Renal cortex interstitium (tissue), 15 donors: ENCODE measurements around the gene MYH6. TPM values are rescaled to one million over a fixed set of nuclear protein-coding genes. Genes with fewer than 3 reads are reported as not detected.
"Not testable (repeated sequence)": the region's sequence is repeated elsewhere in the genome, so short reads cannot be mapped to it uniquely, and the experiment has no call there.

Experiments
- DNase-seq, 11 donors: peaks; one replicate each; pipeline ENCODE4 v3.0.0-alpha.2; 2013; ENCODE audit warnings: low read depth in 9 of 11, low spot score in 4 of 11; ENCODE audit errors: extremely low read depth in 1 of 11
- long read RNA-seq, 16 experiments: transcript quantifications; one replicate each; lab custom pipeline, GENCODE V29; 2026
- polyA plus RNA-seq, 3 donors: library from polyadenylated mRNA; unstranded; fragments of 120-200 nt; gene quantifications; one replicate each; pipeline ENCODE4 v1.2.1, GENCODE V29; 2013; ENCODE audit not compliant: insufficient read length in 3 of 3

The MYH6 gene
- under 1 TPM; 0.11 to 0.23 (median 0.20) TPM for polyA plus RNA-seq
- long read RNA-seq, donor 1, result 0 reads
- long read RNA-seq, donor 2, result 0 reads
- long read RNA-seq, donor 3, result 0 reads
- long read RNA-seq, donor 4, result 0 reads
- long read RNA-seq, donor 5, result 0 reads
- long read RNA-seq, donor 6, result 0 reads
- long read RNA-seq, donor 7, result 0 reads
- long read RNA-seq, donor 8, result 0 reads
- long read RNA-seq, donor 9, result 0 reads
- long read RNA-seq, donor 10, result 0 reads
- long read RNA-seq, donor 11, result 0 reads
- long read RNA-seq, donor 12, result 0 reads
- long read RNA-seq, donor 13, result 0 reads
- long read RNA-seq, donor 14, result 0 reads
- long read RNA-seq, donor 15, result 0 reads
- long read RNA-seq, donor 16, result 0 reads

GRCh38 chr14:23407516-23408306, at the start of gene MYH6:
TSS of gene MYH6 (minus strand) at chr14:23408273. CDS start at chr14:23407223, 1,050 bp downstream.
- no peak for DNase-seq

- DNase-seq, result not testable (repeated sequence)
Observed at GRCh38 chr14:23456883-23457586, 49.0 kb upstream of the MYH6 start.

DNA sequence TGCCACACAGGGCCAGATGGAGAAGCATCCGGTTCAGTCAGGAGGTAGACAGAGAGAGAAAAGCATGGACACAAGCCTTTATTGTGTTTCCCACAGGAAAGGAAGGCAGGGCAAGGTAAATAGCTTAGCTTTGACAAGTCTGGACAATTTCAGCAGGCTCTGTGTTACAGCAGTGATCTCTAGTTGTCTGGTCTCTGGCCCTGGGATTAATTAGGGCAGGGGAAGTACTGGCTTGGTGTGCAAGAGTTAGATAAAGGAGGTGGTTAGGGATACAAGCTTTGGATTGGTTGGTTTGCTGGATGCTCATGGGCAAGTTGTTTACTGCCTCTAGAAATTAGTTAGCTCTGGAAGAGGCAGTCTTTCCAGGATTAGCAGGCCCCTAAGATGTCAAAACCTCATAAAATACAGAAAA, 46.4 kb upstream of the MYH6 start:
- DNase-seq, result no peak

DNA sequence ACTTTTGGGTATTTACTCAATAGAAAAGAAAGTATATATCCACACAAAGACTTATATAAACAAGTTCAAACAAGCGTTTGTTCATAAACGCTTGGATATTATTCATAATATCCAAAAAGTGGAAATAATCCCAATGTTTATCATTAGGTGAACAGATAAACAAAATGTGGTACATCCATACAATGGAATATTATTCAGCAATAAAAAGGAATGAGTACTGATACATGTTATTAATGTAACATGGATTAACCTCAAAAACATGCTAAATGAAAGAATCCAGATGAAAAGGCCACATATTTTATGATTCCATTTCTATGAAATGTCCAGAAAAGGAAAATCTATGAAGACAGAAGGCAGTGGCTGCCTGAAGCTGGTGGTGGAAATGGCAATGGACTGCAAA, 44.2 kb upstream of the MYH6 start:
- DNase-seq, result no peak

- DNase-seq, result no peak
Observed at GRCh38 chr14:23450379-23450778, 42.3 kb upstream of the MYH6 start.

DNA sequence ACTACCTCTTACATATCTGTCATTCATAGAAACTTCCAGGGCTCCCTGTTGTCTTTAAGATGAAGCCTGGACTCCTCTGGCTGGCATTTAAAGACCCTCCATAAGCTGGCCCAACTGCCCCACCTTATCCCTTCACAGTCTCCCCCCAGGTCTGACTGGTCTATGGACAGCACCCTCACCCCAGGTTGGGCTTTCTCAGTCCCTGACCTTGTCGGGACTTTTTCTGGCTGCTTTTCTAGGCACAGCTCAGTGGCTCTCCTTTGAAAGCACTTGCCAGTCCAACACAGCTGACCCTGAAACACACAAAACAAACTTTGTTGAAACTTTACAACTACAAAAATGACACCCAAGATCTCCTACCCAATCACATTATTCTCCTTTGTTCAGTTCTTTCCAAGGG, 41.2 kb upstream of the MYH6 start:
- no peak for DNase-seq

DNA sequence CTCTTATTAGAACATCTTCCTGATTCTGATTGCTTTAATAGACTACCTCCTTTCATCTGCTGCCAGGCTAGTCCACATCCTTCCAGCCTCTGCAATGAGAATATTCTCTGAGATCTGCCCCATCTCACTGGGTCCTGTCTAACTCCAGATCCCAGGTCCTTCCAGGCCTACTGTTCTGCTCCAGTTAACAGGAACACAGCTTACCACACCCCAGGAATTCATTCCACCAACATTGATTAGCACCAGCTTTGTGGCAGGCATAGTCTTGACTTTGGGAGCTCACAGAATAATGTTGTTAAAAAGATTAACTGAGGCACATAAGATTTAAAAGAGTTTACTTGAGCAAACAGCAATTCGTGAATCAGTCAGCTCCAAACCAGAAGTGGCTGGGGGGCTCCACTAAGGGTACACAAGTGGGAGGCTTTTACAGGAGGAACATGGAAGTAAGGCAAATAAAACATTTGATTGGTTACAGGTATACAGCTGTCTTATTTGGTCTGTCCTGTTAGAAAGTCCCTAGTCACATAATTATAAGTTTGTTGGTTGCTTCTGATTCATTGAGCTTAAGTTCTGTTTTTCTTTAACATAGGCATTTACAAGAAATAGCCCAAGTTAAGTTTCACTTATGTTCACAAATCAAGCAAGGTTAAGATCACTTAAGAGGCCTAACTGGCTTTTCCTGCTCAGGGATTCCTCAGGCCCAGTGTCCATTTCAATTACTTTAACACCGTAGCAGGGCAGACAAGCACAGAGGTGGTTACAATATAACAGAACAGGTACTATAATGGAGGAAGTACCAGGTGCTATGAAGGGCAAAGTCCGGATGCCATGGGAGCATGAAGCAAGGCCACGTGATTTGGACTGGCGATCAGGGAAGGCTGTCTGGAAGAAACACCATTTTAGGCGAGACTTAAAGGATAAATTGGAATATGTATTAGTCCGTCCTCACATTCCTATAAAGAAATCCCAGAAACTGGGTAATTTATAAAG, 39.6 kb upstream of the MYH6 start:
- peak in 3 of 11 donors; percentile 25 to 68 (median 50) for DNase-seq

DNA sequence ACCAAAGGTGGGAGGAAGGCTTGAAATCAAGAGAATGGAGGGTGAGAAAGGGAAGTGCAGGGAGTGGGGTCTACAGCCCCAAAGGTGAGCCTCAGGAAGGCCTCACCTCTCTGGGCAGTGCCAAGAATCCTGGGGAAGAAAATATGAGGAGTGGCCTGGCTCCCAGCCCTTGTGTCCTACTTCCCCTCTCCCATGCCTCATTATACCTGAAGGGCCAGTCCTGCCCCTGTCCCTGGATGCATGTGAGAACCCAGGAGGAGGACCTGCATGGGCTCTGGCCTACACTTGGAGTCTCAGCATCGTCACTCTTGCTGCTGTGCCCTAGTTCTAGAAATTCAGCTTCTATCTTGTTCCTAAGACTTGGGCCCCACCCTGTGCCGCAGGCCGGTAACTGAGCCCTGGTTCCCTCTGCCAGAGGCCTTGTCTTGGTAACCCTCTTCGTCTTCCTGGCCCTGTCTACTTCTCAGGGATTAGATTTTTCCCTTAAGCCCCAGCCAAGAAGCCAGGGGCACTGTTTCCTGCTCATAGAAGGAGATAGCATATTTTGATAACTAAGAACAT, 38.3 kb upstream of the MYH6 start:
- DNase-seq, result no peak

GRCh38 chr14:23445773-23446172, 37.7 kb upstream of the MYH6 start:
- DNase-seq, result no peak

DNA sequence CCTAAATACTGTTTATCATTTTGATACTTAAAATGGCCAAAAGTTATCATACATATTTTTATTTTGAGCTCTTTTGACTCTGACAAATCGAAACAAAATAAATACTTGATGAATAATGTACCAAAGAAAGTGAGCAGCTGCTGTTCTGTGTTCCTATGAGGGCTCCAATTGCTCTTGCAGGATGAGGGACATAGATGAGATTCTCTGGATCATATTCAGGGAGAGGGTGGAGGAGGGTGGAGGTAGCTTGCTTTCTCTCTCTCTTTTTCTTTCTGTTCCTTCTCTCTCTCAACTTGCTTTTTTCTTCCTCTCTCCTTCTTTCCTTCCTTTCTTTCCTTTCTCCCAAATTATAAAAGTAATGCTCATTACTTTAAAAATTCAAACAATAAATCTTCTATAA, 36.2 kb upstream of the MYH6 start:
- no peak for DNase-seq

- DNase-seq, result no peak
Observed at GRCh38 chr14:23443881-23444280, 35.8 kb upstream of the MYH6 start.

GRCh38 chr14:23443411-23443812, 35.3 kb upstream of the MYH6 start:
- no peak for DNase-seq

- no peak for DNase-seq
Observed at GRCh38 chr14:23442721-23443356, 34.8 kb upstream of the MYH6 start.

DNA sequence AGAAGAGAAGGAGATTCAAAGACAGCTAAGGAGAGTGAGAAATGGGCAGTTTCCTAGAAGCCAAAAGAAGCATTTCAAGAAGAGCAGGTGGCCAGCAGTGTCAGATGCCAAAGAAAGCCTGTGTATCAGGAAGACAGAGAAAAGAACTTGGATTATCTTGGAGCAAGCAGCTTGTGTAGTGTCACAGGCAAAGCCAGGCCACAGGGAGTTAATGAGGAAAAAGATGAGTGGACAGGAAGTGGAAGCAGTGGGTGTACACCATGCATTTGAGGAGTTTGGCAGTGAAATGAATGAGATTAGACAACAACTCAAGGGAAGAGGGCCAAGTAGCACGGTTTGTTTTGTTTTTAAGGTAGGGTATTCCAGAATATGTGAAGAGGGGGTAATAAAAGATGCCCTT, 33.0 kb upstream of the MYH6 start:
- DNase-seq, result no peak

DNA sequence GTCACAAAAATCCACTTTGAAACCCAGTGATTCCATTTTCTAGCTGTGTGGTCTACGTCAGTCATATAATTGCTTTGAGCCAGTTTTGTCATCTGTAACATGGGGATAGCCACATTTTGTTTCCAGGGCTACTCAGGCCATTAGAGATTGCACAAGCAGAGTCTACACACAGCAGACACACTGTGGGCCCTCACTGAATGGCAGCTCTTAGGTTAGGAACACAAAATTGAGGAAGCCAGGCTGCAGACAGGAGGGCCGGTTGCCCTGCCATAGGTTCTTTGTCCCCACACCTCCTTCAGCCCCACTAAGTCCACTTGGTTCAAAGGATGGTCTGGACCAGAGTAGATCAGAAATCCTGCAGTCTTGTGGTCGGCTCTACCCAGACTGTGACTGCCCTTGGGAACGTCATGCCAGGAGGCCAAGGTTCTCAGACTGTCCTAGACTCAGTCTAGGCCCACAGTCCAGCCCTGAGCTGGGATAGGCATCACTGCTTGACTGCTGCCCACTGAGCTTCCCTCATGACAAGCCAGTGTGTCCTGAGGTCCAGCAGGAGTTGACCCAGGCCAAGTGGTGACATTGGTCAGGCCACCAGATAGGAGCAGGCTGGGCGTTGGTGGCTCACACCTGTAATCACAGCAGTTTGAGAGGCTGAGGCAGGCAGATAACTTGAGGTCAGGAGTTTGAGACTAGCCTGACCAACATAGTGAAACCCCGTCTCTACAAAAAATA, 31.2 kb upstream of the MYH6 start:
- no peak for DNase-seq

DNA sequence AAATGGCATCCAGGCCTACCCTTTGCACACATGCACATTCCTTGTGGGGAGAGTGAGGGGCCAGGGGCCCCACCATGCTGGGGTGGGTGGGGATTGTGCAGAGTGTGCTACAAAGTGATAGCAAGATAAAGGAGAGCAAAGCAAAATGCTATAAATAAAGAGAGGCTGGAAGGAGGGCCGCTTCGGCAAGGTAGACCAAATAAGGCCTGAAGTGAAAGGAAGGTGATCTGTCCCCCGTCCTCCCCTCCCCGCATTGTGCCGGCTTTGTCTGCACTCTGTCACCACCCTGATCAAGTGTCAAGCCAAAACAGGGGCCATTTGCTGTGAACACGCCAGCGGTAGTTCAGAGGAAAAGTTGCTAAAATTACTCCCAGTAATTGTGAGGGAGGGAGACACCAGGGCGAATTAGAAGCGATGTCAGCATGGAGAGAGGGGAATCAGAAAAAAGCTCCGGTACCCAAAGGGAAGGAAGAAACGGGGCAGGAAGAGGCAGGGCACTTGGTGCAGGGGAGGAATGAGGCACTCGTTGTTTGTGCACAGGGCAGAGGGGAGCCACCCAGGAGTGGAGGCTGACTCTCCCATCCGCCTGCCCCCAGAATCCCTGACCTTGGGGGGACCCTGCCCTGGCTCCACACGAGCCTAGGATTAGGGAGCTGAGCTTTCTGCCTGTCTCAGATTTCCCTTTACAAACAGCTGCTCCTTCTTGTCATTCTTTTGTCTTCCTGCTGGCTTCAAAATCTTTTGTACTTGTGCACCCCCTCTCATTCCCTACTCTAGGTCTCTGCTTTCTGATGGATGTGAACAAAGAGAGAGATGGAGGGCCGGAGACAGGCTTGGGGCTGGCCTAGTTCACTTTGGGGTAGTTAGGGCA, 30.3 kb upstream of the MYH6 start:
- DNase-seq, result no peak
